Stimulated activated CD4-positive, alpha-beta T cell treated with anti-CD3 and anti-CD28 coated beads, TNF-alpha, amount 100 ng/mL, for 1 hour (primary cell): ENCODE data around the gene HOXD13.

Source experiments
- DNase-seq, 3 donors: peaks; one replicate each; pipeline ENCODE4 v3.0.0-alpha.2; 2020; ENCODE audit warnings: low read depth in 3 of 3, low spot score in 1 of 3

Gene HOXD13

DNA sequence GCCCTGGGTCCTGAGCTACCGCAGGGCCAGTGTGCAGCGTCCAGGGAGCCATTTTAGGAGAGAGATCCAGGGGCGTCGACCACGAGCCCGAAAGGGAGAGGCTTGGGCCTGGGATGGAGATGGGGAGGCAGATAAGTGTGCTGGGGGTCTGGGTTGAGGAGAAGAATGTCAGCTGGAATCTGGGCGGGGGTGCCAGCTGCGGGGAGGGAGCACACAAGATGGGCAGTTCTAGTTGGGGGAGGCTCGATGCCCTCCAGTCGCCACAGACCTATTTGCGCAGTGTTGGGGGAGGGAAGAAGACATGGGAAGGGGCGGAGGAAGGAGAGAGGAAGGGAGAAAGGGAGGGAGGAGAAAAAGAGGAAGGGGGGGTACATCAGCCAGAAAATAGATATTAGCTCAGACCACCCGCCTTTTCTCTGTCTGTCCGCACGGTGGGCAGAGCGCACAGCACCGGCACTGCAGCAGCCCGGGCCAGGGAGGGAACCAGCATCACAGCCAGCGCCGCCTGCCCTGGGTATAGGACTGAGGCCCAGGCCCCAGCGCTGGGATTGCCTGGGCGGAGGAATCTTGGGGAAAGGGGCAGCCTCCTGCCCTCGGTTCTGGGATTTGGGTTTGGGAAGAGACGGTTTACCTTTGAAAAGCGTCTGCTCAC lies 12.7 kb downstream of the HOXD13 start:
- no peak for DNase-seq

DNA sequence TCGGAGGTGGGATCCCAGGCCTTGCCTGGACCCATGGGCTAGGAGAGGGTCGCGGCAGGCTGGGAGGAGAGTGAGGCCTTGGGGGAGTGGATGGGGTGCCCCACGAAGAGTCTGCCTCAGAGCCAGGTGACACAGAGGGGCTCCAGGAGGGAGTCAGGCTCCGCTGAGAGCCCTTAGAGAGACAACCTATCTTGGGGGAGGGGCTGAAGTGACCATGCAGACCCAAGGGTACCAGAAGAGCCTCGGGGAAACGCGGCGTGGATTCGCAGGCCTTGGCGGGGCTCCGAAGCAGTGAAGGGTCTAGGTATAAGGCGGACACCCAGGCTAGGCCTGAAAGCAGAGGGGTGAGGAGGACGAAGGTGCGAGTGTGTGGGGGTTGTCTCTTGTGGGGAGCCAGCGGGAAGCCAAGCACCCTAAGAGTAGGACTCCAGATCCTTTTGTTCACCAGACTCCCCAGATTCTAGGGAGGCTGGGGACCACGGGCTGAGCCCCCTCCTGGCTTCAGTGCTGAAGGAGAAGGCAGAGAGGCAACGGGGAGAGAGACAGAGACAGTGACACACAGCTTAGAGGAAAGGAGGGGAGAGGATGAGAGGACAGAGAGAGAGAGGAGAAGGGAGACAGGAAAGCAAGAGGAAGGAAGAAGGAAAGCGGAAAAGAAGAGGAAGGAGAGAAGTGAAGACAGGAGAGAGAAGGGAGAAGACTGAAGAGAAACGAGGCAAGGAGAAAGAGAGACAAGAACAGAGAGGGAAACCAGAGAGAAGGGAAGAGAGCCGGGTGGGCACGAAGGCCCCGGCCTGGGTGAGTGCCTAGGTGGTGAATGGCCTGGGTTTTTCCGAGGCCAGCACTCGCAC lies 13.4 kb downstream of the HOXD13 start:
- no peak for DNase-seq

DNA sequence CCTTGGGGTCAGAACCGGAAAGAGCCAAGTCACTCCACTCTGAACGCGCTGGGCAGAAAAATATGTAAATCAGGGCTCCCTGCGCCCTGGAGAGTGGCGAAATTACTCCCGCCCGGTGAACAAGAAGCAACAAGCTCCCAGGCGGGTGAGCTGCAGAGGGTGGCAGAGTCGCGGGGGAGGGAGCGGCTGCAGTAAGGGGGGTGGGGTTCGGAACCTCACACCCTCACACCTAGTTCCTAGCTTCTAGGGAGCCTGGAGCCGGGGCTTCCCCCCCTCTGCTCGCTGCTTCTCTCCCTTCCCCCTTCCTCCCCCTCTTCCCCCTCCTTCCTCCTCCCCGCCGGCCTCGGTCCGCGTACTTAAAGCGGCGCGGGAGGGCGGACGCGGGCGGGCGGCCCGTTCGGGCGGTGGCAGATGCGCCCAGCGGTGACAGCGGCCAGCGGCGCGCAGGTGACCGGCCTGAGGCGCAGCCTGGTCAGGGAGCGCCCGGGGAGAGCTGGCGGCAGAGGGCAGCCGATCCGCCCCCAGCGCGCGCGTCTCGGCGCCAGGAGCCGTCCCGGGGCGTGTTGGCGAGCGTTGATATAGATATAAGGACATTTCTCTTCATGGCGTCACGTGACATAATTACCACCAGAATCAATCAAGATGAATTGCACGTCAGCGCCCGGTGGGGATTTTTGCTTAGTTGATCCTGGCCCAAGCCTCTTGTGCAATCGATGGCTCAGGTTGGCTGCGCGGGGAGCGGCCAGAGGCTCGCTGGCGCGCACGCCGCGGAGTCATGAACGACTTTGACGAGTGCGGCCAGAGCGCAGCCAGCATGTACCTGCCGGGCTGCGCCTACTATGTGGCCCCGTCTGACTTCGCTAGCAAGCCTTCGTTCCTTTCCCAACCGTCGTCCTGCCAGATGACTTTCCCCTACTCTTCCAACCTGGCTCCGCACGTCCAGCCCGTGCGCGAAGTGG lies 14.3 kb downstream of the HOXD13 start, which contains the start of gene HOXD11:
TSS of gene HOXD11 (plus strand) at position 700 of the 959 bp plus-strand sequence. CDS start at position 776, 76 bp downstream.
- no peak for DNase-seq

DNA sequence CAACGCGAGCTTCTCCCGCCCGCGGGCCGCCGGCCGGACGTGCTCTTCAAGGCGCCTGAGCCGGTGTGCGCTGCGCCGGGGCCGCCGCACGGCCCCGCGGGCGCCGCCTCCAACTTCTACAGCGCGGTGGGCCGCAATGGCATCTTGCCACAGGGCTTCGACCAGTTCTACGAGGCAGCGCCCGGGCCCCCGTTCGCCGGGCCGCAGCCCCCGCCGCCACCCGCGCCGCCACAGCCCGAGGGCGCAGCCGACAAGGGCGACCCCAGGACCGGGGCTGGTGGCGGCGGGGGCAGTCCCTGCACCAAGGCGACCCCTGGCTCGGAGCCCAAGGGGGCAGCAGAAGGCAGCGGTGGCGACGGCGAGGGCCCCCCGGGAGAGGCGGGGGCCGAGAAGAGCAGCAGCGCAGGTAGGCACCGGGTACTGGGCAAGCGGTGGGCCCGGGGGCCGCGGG lies 15.2 kb downstream of the HOXD13 start:
- DNase-seq, result no peak

DNA sequence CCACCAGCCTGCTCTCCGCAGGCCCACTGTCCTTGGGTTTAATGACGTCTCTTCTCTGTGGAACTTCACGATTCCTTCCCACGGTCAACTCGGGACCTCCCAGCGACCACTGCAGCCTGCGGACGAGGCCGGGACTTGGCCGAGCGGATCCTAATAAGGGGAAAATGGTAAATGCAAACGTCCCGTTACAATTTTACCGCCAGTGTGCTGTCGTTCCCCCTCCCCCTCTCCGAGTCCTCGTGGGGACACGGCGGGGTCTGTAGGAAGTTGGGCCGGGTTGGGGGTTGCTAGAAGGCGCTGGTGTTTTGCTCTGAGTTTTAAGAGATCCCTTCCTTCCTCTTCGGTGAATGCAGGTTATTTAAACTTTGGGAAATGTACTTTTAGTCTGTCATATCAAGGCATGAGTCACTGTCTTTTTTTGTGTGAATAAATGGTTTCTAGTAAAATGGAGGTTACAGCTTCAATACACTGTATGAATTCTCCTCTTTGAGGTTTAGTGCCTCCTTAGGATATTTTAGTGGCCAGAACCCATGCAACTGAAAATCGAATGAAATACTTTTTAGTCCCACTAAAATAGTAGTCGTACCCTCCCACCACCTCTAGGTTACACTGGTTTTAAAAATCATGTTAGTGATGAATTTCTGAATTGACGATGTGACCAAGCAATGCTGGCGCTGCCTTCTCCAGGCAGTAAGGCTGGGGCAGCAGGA lies 16.8 kb downstream of the HOXD13 start:
- no peak for DNase-seq

DNA sequence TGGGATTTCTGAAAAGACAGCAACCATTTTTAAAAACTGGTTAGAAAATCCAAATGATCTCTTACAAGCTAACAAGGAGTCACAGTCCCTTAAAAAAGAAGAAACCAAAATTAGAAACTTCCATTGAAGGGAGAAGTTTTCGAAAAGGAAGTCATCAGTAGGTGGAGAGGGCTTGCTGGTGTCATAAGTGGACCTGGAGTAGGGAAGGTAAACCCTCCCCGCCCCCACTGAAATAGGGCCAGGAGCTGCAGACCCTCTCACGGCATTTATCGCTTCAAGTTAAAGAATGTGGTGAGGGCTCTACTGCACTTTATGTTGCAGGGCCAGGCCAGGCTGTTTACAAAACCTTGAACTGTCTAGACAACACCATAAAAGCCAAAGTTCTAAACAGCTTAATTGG lies 17.4 kb downstream of the HOXD13 start:
- DNase-seq, result no peak

DNA sequence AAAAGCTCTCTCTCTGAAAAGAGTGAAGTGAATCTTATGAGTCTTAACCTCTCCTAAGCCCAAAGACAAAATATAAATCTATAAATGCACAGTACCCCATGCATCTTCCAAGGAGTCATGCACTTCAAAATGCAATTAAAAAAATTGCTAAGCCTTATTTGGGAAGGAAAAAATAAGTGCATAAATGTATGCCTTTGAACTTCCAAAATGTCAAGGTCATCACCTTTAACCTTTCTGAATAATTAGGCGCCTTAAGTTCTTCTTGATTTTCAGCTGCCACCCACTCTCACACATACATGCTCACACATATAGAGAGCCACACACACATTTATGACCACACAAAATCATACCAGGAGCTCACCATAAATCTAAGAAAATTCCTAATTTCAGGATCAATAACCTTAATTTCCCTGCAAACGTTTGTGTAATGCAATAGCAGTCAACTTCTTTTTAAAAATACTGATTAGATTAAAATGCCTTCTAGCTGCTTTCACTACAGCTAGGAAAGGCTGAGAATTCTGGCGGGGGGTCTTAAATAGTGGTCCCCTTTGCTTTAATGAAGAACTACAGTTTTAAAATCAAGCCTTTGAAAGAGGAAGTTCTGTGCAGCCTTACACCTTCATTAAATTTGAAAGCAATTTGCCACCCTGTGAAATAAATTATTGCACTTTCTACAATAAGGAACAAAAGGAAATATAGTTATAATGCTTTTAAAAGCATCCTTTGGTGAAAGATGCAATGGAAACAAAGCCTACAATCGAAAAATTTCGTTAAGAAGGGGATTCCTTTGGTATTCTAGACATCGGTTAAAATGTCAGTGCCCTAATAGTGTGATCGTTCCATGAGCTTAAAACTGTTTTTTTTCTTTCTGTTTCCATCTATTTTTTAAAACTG lies 18.1 kb downstream of the HOXD13 start:
- DNase-seq, result no peak

DNA sequence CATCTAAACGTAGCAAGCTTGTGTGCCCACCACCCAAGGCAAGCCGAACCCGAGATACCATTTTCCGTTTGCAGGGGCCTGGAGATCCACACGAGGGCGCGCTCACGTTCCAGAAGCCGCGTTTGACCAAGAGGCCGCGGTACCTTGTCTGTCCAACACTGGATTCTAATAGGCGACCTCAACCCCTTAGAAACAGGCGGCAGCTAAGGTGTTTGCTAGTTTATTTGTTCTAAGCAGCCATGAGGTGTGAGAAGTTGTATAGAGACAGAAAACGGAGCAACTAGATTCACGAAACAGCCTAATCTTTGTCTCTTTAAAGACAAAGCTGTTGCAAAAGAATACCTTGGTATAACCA lies 18.8 kb downstream of the HOXD13 start:
- no peak for DNase-seq

DNA sequence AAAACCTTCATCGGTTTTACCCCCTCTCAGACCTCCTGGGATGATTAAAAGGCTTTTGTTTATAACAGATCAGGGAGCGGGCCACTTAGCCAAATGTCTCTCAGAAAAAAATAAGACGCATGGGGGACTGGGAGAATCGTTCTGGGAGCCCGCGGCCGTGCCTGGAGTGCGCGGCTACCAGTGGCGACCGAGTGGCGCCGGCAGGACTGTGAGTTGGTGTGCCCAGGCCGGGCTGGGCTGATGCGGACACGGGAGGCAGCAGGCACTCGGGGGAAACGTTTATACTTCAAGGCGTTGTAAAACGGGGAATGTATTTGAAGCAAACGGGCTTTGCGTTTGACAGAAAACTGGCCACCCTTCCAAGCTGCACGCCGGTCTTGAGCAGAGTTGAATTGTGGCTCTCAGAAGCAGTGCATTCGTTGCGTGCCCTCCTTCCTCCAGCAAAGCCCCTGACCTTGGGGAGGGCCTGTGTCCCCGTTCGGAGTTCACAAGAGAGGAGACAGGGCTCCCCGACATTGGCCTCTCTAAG lies 19.4 kb downstream of the HOXD13 start:
- no peak for DNase-seq

DNA sequence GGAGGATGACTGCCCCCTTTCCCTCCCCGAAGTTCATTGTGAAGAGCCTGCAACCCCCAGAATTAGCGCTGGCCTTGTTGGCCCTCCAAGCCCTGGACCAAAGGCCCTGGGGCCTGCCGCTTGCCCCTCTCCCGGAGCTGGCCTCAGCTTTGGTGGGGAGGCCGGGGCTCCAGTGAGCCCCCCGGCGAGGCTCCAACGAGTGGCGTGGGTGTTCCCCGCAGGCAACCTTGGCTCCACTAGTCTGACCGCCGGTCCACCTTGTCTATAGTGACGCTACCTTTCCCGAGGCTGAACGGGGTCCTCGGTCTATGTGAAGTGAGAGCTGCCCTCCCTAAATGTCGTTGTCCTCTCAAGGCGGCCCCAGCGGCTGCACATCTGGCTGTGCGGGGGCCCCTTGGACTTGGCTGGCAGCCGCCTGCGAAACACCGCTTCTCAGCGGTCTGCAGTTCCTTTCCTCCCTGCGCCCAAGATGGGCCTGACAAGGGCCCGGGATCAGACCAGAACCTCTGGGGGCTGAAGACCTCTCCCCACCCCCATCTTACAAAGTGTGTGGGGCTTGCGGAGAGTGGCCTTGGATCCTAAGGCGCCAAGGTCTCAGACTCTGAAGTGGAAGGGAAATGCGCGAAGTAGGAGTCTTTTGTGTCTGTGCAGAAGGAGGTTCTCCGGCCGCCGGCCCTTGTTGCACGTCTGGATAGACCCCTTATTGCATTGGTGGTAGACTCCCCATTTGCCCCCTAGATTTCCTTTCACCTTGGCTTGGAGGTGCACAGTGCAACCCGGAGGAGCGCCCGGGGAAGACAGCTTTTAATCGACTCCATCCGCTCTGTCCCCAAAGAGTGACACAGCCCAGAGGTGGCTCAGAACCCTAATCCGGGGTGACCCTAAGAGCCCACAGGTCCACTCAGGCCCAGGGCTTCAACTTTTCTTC lies 20.1 kb downstream of the HOXD13 start:
- no peak for DNase-seq

DNA sequence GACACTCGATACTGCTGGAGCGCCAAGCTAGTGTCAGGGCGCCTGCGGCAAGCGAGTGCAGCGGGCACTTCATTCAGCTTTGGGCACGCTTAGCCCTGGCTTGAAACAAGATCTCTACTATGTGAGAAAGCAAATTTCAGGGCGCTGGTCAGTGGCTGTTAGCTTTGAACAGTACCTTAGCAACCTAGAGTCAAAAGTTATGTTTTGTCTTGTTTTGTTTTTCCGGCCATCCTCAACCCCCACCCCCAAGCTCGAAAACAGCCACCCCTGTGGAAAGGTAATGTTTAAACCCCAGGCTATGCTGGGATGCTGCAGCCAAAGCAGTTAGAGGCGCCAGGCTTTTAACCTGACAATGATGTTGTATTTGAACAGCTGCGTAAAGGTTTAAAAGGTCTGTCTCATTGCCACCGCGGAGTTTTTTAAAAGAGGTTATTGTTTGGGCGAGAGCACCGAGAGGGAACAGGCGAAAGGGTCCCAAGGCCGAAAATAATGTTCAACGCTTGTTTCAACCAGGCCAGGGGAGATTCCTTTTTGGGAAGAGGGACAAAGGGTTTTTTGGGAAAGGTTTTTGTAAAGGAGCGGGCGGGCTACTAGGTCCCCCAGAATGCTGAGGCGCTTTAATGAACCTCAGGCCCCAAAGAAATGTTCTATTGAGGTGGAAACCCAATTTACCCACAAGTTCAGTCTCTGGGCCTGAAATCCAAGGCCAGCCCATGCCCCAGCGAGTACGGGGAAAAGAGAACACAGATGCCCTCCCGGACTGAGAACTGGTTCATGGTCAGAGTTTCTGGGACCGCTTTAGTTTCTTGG lies 21.8 kb downstream of the HOXD13 start:
- no peak for DNase-seq

DNA sequence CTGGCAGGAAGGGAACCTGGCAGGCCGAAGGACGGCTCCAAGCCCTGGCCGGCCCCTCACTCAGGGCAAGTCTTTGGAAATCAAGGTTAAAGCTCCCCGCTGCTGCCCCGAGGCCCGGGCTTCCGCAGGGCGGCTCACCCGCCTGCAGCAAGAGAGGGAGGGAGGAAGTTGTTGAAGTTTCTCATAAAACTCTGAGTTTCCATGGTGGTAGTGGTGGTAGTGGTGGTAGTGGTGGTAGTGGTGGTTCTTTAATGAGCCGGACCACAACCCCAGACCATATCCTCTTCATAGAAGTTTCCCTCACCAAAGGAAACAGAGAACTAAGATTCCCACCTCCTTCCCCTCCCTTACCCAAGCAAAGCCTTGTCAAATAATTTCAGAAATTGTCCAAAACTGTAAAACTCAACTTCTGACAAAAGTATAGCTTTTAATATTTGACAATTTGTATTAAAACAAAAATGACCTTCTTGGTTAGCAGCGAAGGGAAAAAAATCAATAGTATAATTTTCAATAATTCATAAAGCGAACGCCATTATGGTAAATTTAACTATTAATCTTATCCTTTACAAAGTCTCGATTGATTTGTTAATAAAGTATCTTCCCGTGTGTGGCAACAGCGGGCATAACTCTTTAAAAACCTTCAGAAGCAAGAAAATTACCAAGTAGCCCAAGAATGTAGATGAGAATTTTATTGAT lies 22.6 kb downstream of the HOXD13 start:
- no peak for DNase-seq

DNA sequence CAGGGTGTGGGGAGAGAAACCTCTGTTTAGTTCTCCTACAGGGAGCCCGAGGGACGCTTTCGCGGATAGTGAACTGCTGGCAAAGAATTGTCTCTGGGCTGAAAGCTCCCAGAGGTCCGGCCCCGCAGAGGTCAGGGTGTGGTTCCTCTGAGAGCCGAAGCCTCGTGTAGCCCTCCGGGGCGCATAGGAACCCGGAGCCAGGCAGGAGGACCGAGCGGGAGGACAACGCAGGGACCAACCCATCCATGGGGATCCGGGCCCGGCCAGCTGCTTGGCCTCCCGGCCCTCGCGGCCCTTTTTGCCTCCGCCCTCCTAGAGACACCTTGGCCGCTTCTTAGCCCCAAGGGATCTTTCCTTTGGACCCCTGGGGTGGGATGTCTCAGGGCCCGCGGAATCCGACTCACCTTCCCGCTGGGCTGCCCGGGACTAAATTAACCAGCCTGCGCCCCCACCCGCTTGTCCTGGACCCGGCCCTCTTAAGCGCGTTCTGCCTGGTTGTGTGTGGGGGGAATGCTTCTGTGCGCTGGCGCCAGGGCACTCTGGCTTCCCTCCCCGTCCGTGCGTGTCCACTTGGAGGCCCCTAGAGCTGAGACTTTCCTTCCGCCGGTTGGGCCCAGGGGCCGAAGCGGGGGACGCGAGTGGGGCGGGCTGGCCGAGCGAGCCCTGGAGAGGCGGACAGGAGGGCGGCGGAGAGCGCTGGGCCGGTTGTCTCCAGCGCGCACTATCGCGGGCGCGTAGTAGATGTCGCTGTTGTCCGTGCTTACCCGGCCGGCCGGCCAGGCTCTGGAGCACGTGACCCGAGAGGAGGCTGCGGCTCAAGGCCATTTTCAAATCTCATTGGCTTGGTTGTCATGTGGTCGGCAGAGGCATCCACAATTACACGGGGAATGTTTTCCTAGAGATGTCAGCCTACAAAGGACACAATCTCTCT lies 23.6 kb downstream of the HOXD13 start, which contains the start of gene HOXD10:
TSS of gene HOXD10 (plus strand) at position 896 of the 931 bp plus-strand sequence. CDS start 56 bp downstream, outside the sequence.
- no peak for DNase-seq

DNA sequence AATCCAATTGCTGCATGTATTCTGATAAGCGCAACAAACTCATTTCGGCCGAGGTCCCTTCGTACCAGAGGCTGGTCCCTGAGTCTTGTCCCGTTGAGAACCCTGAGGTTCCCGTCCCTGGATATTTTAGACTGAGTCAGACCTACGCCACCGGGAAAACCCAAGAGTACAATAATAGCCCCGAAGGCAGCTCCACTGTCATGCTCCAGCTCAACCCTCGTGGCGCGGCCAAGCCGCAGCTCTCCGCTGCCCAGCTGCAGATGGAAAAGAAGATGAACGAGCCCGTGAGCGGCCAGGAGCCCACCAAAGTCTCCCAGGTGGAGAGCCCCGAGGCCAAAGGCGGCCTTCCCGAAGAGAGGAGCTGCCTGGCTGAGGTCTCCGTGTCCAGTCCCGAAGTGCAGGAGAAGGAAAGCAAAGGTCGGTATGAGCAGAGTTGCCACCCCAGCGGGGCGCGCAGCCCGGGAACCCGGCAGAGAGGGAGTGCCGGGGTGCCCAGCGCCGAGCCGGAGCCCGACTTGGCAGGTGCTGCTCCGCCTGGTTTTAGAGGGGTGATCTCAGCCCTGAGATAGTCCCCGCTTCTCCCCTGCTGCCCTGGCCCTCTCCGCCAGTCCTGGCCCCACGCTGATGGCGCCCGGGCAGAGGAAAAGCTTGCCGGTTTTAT lies 24.8 kb downstream of the HOXD13 start:
- DNase-seq, result no peak

DNA sequence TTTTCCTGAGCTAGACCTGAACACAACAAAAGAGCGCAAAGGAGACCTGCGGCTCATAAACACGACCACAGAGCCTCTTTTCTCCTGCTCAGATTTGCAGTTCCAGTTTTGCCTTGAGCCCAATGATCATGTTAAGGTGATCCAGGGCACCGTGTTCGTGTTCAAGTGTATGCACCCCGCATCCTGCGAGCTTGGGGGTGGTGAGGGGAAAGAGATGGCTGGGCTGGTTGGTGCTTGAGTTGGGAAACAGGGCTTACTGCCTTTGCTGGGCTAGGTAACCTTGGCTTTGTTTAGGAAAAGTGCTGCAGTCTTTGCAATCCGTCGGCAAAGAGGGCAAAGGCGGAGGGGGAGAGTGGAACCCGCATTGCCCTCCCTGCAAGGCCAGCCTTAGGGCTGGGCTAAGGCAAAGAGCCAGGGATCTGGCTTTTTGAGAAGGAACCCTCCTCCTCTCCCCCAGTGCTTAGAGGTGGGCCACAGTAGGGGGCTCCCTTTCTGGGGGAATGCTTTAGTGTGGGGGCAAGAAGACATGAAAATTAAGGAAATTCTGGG lies 25.4 kb downstream of the HOXD13 start:
- no peak for DNase-seq
